ENCODE measurements around the gene PAFAH1B1.
"Not testable (repeated sequence)": the region's sequence is repeated elsewhere in the genome, so short reads cannot be mapped to it uniquely, and the experiment has no call there.

PAFAH1B1 gene

GRCh38 chr17:2635675-2636074, 42.2 kb downstream of the PAFAH1B1 start:
- no peak for DNase-seq (ENCODE audit: low spot score)

- no peak for DNase-seq (ENCODE audit: low spot score)
Measured at GRCh38 chr17:2636169-2636930, 42.9 kb downstream of the PAFAH1B1 start.

GRCh38 chr17:2637422-2637821, 44.0 kb downstream of the PAFAH1B1 start:
- no peak for DNase-seq (ENCODE audit: low spot score)

GRCh38 chr17:2644971-2645370, 51.5 kb downstream of the PAFAH1B1 start:
- no peak for DNase-seq (ENCODE audit: low spot score)

DNA sequence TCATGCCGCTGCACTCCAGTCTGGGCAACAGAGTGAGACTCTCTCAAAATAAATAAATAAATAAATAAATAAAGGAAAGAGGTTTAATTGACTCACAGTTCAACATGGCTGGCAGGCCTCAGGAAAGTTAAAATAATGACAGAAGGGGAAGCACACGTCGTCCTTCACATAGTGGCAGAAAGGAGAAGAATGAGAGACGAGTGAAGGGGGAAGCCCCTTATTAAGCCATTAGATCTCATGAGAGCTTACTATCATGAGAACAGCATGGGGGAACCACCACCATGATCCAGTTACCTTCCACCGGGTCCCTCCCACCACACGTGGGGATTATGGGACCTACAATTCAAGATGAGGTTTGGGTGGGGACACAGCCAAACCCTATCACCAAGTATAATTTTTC, 54.5 kb downstream of the PAFAH1B1 start:
- DNase-seq (ENCODE audit: low spot score), result no peak

DNA sequence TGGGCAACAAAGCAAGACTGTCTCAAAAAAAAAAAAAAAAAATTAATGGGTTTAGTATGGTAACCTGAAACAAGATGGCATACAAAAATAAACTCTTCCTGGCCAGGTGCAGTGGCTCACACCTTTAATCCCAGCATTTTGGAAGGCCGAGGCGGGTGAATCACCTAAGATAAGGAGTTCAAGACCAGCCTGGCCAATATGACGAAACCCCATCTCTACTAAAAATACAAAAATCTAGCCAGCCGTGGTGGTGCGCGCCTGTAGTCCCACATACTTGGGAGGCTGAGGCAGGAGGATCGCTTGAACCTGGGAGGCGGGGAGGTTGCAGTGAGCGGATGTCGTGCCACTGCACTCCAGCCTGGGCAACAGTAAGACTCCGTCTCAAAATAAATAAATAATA, 55.7 kb downstream of the PAFAH1B1 start:
- no peak for DNase-seq (ENCODE audit: low spot score)

GRCh38 chr17:2652911-2653310, 59.5 kb downstream of the PAFAH1B1 start:
- not testable (repeated sequence) for DNase-seq (ENCODE audit: low spot score)

DNA sequence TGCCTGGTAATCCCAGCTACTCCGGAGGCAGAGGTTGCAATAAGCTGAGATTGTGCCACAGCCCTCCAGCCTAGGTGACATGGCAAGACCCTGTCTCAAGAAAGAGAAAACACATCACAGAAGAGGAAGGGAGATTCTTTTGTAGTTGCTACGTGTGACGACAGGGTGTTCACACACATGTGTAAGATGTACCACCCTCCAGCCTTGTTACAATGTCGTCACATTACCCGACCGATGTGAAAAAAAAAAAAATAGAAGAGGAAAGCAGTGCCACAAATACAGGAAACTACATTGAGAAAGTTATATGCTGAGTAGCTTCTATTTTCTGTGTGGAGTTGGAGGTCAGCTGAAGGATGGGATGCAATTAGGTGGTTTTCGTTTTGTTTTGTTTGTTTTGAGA, 62.1 kb downstream of the PAFAH1B1 start:
- no peak for DNase-seq (ENCODE audit: low spot score)

DNA sequence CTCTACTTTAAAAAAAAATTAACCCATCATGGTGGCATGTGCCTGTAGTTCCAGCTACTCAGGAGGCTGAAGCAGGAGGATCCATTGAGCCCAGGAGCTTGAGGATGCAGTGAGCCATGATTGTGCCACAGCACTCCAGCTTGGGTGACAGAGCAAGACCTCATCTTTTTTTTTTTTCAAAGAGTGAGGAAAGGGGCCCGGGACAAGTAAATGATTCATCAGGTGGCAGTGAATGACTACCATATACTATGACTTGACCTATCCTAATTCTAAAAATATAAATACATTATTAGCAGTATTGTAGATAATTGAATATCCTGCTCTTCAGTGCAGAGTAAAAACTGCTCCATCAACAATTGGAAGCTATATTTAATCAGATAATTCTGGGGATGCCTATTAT, 62.8 kb downstream of the PAFAH1B1 start:
- DNase-seq (ENCODE audit: low spot score), result no peak

DNA sequence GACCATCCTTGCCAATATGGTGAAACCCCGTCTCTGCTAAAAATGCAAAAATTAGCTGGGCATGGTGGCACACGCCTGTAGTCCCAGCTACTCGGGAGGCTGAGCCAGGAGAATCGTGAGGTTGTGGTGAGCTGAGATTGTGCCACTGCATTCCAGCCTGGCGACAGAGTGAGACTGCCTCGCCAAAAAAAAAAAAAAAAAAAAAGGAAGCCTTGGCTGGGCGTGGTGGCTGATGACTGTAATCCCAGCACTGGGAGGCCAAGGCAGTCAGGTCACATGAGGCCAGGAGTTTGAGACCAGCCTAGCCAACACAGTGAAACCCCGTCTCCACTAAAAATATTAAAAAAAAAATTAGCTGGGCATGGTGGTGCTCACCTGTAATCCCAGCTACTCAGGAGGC, 65.9 kb downstream of the PAFAH1B1 start:
- not testable (repeated sequence) for DNase-seq (ENCODE audit: low spot score)

- DNase-seq (ENCODE audit: low spot score), result not testable (repeated sequence)
Measured at GRCh38 chr17:2660410-2660809, 67.0 kb downstream of the PAFAH1B1 start.

DNA sequence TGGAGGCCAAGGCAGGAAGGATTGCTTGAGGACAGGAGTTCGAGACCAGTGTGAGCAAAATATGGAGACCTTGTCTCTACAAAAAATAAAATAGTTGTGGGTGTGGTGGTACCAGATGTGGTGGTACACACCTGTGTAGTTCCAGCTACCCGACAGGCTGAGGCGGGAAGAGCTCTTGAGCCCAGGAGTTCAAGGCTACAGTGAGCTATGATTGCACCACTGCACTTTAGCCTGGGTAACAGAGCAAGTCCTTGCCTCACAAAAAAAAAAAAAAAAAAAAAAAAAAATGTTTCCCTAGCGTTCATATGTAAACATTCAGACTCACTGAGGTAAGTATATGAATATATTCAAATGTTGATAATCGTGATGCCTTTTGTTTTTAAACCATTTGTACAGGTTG, 78.6 kb downstream of the PAFAH1B1 start:
- no peak for DNase-seq (ENCODE audit: low spot score)

DNA sequence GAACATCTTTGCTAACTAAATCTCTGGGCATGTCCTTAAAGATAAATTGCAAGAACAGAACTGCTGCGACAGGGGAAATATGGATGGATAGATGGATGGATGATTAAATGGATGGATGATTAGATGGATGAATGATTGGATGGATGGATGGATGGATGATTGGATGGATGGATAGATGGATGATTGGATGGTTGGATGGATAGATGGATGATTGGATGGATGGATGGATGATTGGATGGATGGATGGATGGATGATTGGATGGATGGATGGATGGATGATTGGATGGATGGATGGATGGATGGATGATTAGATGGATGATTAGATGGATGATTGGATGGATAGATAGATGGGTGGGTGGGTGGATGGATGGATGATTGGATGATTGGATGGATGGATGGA, 85.8 kb downstream of the PAFAH1B1 start:
- DNase-seq (ENCODE audit: low spot score), result not testable (repeated sequence)

GRCh38 chr17:2680961-2681360, 87.5 kb downstream of the PAFAH1B1 start:
- no peak for DNase-seq (ENCODE audit: low spot score)

GRCh38 chr17:2681650-2682049, 88.2 kb downstream of the PAFAH1B1 start:
- DNase-seq (ENCODE audit: low spot score), result no peak

- no peak for DNase-seq (ENCODE audit: low spot score)
Measured at GRCh38 chr17:2682176-2682938, 88.9 kb downstream of the PAFAH1B1 start.

DNA sequence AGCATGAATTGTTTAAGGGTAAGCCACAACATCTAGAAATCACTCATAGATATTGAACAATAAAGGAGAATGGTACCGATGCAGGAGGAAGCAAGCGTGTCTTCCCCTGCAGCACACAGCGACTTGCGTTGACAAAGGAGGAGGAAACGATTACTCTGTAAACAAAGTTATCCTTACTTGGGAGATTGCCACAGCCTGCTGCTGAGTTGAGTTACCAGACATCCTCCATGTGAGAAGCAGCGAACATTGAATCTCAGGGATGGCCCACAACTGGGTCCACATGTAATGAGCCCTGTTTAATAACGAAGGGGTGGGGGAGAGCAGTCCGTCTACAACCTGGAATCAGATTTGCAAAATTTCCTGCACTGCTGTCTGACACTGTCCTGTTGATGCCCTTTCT, 90.5 kb downstream of the PAFAH1B1 start:
- no peak for DNase-seq (ENCODE audit: low spot score)

GRCh38 chr17:2684549-2684948, 91.1 kb downstream of the PAFAH1B1 start:
- no peak for DNase-seq (ENCODE audit: low spot score)

DNA sequence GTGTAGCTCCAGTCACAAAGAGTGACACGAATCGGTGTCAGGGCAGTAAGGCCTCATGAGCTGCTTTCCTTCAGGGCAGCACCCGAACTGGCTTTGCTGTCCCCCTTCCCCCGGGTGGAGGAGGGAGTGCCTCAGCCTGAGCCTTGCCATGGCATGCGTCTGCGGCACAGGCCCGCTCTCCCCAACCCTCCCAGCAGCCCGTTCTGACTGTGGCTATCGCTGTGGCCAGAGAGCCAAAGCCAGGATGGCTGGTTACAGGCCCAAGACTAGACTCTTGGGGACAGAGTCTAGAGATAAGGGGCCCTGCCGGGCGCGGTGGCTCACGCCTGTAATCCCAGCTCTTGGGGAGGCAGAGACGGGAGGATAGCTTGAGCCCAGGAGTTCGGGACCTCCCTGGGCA, 92.2 kb downstream of the PAFAH1B1 start:
- DNase-seq (ENCODE audit: low spot score), result no peak

- no peak for DNase-seq (ENCODE audit: low spot score)
Measured at GRCh38 chr17:2687074-2687418, 93.6 kb downstream of the PAFAH1B1 start.

DNA sequence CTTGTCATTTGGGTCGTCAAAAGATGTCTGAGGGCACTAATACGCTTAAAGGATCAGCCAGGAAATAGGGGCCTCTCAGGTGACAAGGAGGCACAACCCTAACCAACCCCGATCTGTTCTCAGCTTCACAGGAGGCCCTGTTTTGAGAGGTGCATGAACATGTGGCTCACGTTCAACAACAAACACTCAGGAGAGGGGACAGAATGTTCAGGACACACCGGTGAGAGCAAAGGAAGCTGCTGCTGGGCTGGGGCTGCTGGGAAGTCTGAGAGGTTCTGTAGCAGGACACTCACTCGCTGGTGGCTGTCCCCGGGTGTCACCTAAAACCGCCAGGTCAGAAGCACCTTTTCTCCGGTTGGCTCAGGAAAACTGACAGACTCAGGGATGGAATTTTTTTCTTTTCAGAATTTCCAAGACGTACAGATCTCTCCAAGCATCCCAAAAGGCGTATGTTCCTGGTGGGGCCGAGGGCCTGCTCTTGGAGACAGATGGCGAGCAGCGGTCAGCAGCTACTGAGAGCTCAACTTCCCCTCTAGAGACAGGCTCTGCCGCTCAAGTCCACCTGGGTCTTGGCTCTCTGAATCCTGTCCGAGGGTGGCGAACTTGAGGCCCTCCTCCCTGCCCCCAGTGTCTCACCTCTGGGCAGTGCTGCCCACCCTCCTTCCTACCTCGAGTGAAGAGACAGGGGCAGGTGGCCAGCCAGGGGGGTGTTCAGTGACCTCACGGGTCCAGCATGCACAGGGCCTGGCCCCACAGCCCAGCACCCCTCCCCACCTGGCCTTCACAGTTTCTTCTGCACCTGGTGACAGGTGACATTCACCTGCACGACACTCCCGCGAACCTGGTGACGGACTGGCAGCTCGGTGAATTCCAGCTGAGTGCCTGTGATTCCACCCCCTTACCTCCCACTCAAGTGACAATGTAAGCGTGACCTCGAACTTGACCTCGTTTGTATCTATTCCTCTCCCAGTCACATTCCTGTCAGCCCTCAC, 95.2 kb downstream of the PAFAH1B1 start:
- peak; percentile 58 for DNase-seq (ENCODE audit: low spot score)

- no peak for DNase-seq (ENCODE audit: low spot score)
Measured at GRCh38 chr17:2689411-2690164, 96.1 kb downstream of the PAFAH1B1 start.
